SK-N-SH treated with all-trans-retinoic acid at 6 μM for 48 hours (cell line): ENCODE measurements around the gene ESF1.

Experiments used
- ISL1 ChIP-seq: fragments of 250-450 bp; sonication (Bioruptor Pico); IDR thresholded peaks from 2 replicates; pipeline ENCODE4 v2.1.2; 2022; ENCODE audit warnings: mild to moderate bottlenecking, moderate library complexity
- SNAI2 ChIP-seq: fragments of 250-450 bp; sonication (Bioruptor Pico); IDR thresholded peaks from 2 replicates; pipeline ENCODE4 v1.5.0; 2020; ENCODE audit warnings: mild to moderate bottlenecking, moderate library complexity
- TCF4 ChIP-seq: fragments of 250-450 bp; sonication (Bioruptor Pico); IDR thresholded peaks from 2 replicates; pipeline ENCODE4 v1.8.0; 2021; ENCODE audit warnings: mild to moderate bottlenecking, moderate library complexity, borderline replicate concordance
- ZC3H10 ChIP-seq: fragments of 250-450 bp; sonication (Bioruptor Pico); IDR thresholded peaks from 2 replicates; pipeline ENCODE4 v1.5.1; 2021; ENCODE audit warnings: mild to moderate bottlenecking, moderate library complexity
- ZFP3 ChIP-seq: fragments of 250-450 bp; sonication (Bioruptor Pico); IDR thresholded peaks from 2 replicates; pipeline ENCODE4 v1.5.0; 2020; ENCODE audit warnings: mild to moderate bottlenecking, moderate library complexity
- ZNF8 ChIP-seq: fragments of 450-650 bp; formaldehyde crosslinking; IDR thresholded peaks from 2 replicates; pipeline ENCODE4 v1.5.0; 2020; ENCODE audit warnings: mild to moderate bottlenecking, moderate library complexity
- TF ChIP-seq, protein P1 (sequence below): fragments of 250-450 bp; sonication (Bioruptor Pico); IDR thresholded peaks from 2 replicates; pipeline ENCODE4 v1.8.0; 2021; ENCODE audit warnings: low read depth, mild to moderate bottlenecking, moderate library complexity, borderline replicate concordance

DNA sequence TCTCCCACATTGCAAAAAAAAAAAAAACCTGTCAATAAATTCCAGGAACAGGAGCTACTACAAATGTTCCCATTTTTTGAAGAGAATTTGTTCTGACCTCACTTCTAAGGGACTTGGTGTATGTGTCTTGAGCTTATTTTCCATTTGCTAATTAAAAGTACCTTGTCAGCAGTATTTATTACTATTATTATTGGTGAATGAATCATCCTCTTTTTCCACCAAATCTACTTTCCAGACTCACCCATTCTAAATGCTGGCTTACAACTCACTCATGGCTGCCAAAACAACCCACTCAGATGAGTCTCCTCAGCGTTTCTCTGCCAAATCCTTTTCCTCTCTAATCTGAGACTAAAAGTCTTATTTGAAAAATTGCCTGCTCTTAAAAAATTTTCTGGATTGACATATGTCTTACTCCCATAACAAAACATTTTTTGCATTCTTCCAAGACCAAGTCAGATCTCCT, 112.8 kb downstream of the ESF1 start:
- TF ChIP-seq, protein P1, sequence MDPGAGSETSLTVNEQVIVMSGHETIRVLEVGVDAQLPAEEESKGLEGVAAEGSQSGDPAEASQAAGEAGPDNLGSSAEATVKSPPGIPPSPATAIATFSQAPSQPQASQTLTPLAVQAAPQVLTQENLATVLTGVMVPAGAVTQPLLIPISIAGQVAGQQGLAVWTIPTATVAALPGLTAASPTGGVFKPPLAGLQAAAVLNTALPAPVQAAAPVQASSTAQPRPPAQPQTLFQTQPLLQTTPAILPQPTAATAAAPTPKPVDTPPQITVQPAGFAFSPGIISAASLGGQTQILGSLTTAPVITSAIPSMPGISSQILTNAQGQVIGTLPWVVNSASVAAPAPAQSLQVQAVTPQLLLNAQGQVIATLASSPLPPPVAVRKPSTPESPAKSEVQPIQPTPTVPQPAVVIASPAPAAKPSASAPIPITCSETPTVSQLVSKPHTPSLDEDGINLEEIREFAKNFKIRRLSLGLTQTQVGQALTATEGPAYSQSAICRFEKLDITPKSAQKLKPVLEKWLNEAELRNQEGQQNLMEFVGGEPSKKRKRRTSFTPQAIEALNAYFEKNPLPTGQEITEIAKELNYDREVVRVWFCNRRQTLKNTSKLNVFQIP (CRISPR knock-in tag), result no peak
- TF ChIP-seq ISL1 (CRISPR knock-in tag), result peak; percentile 94
- no peak for TF ChIP-seq ZNF8 (CRISPR knock-in tag)
- no peak for TF ChIP-seq ZFP3
- TF ChIP-seq SNAI2 (CRISPR knock-in tag), result no peak
- TF ChIP-seq TCF4 (CRISPR knock-in tag), result no peak
- TF ChIP-seq ZC3H10 (CRISPR knock-in tag), result no peak
